Hepatocyte (in vitro differentiated cells): ENCODE measurements around the gene JMJD1C. TPM values are rescaled to one million over a fixed set of nuclear protein-coding genes. Genes with fewer than 3 reads are reported as not detected.
"Not testable (repeated sequence)": the region's sequence is repeated elsewhere in the genome, so short reads cannot be mapped to it uniquely, and the experiment has no call there.

Experiments
- DNase-seq: peaks from one replicate; pipeline ENCODE4 v3.0.0-alpha.2; 2016; ENCODE audit warnings: low spot score
- H2AFZ ChIP-seq: fragments of 200-600 bp; sonication (generic); 2 replicates; pipeline ENCODE4 v1.6.0; 2016; ENCODE audit warnings: antibody characterized with exemption, mild to moderate bottlenecking
- H3K27ac ChIP-seq: fragments of 200-600 bp; sonication (generic); 2 replicates; pipeline ENCODE4 v1.5.1; 2016; ENCODE audit warnings: mild to moderate bottlenecking
- H3K27me3 ChIP-seq: fragments of 200-600 bp; sonication (generic); 2 replicates; pipeline ENCODE4 v1.6.1; 2016
- H3K36me3 ChIP-seq: fragments of 200-600 bp; sonication (generic); replicated peaks from 2 replicates; pipeline ENCODE4 v1.5.1; 2016; ENCODE audit warnings: low read depth; ENCODE audit not compliant: insufficient read depth
- H3K4me1 ChIP-seq: fragments of 200-600 bp; sonication (generic); 2 replicates; pipeline ENCODE4 v1.5.1; 2016; ENCODE audit warnings: mild to moderate bottlenecking, moderate library complexity; ENCODE audit not compliant: insufficient read depth
- H3K4me2 ChIP-seq: fragments of 200-600 bp; sonication (generic); 2 replicates; pipeline ENCODE4 v1.6.0; 2016
- H3K4me3 ChIP-seq: fragments of 200-600 bp; sonication (generic); 2 replicates; pipeline ENCODE4 v1.5.1; 2016; ENCODE audit warnings: mild to moderate bottlenecking
- H3K79me2 ChIP-seq: fragments of 200-600 bp; sonication (generic); 2 replicates; pipeline ENCODE4 v1.6.0; 2017; ENCODE audit warnings: mild to moderate bottlenecking
- H3K9me2 ChIP-seq: fragments of 200-600 bp; sonication (generic); replicated peaks from 2 replicates; pipeline ENCODE4 v1.6.0; 2017; ENCODE audit warnings: mild to moderate bottlenecking; ENCODE audit not compliant: insufficient read depth
- H3K9me3 ChIP-seq: fragments of 200-600 bp; sonication (generic); 2 replicates; pipeline ENCODE4 v1.5.1; 2016; ENCODE audit warnings: low read depth, mild to moderate bottlenecking
- H4K20me1 ChIP-seq: fragments of 200-600 bp; sonication (generic); 2 replicates; pipeline ENCODE4 v1.6.0; 2016; ENCODE audit warnings: mild to moderate bottlenecking; ENCODE audit not compliant: insufficient read depth, poor library complexity, severe bottlenecking
- CTCF ChIP-seq: fragments of 200-600 bp; sonication (generic); IDR thresholded peaks from 2 replicates; pipeline ENCODE4 v1.5.1; 2016; ENCODE audit warnings: antibody characterized with exemption, mild to moderate bottlenecking; ENCODE audit not compliant: poor library complexity
- EZH2 ChIP-seq: fragments of 200-600 bp; sonication (generic); IDR thresholded peaks from 2 replicates; pipeline ENCODE4 v1.6.1; 2016; ENCODE audit warnings: antibody characterized with exemption, mild to moderate bottlenecking, borderline replicate concordance
- EZH2phosphoT487 ChIP-seq: fragments of 200-600 bp; sonication (generic); IDR thresholded peaks from one replicate; pipeline ENCODE4 v1.6.1; 2018; ENCODE audit warnings: antibody characterized with exemption, mild to moderate bottlenecking, low read depth, moderate library complexity; ENCODE audit not compliant: unreplicated experiment, severe bottlenecking
- WGBS: methylation state at CpG from one replicate; pipeline ENCODE4 v1.1.6; 2016; ENCODE audit warnings: low lambda C conversion rate; ENCODE audit errors: missing lambda C conversion rate; 5-methylcytosine and 5-hydroxymethylcytosine counted together
- polyA plus RNA-seq: library from polyadenylated mRNA; unstranded; fragments of >200 nt; fragmentation: Nextera tagmentation; extraction: Ambion mirVana; gene quantifications from 2 replicates; pipeline ENCODE4 v1.2.1, GENCODE V29; 2016
- total RNA-seq: library from RNA; depleted of rRNA; stranded (reverse); fragments of >200 nt; gene quantifications from 2 replicates; pipeline ENCODE4 v1.2.3, GENCODE V29; 2014

JMJD1C gene
- total and polyA plus RNA-seq, 2 experiments from 2014 or later, result 43.2 to 177 TPM

GRCh38 chr10:63156236-63156635 is 309.5 kb downstream of the JMJD1C start:
- H3K36me3 ChIP-seq, result no peaks in the 10 kb centered on the region
- DNase-seq, result no peak
- H3K4me2 ChIP-seq, result no peak overlapping the region
- H3K4me1 ChIP-seq, result no peaks in the 10 kb centered on the region
- H3K9me3 ChIP-seq, result no peaks in the 10 kb centered on the region
- no peaks in the 10 kb centered on the region for H3K27me3 ChIP-seq
- H2AFZ ChIP-seq, result no peak overlapping the region
- H3K79me2 ChIP-seq, result peaks cover 1% of the 10 kb centered on the region
- 70% methylated on average over 2 of the region's 2 CpGs for WGBS
- H3K27ac ChIP-seq, result no peak overlapping the region
- H3K4me3 ChIP-seq, result no peak overlapping the region
- H3K9me2 ChIP-seq, result no peaks in the 10 kb centered on the region
- TF ChIP-seq EZH2 (no peak), CTCF (no peak), EZH2phosphoT487 (no peak)
- peaks cover 8% of the 10 kb centered on the region for H4K20me1 ChIP-seq

- Histone ChIP-seq H3K27ac (no peak overlapping the region), H3K9me2 (no peaks in the 10 kb centered on the region), H2AFZ (no peak overlapping the region), H3K4me1 (no peaks in the 10 kb centered on the region), H3K4me3 (no peak overlapping the region), H3K27me3 (no peaks in the 10 kb centered on the region), H3K9me3 (no peaks in the 10 kb centered on the region), H3K79me2 (peaks cover 8% of the 10 kb centered on the region), H3K36me3 (no peaks in the 10 kb centered on the region), H4K20me1 (peaks cover 8% of the 10 kb centered on the region), H3K4me2 (no peak overlapping the region)
- TF ChIP-seq EZH2phosphoT487, result no peak
- no peak for TF ChIP-seq EZH2
- TF ChIP-seq CTCF, result no peak
- DNase-seq, result no peak
- WGBS, result 97% methylated on average over 8 of the region's 8 CpGs
Observed at GRCh38 chr10:63155388-63156020, 310.3 kb downstream of the JMJD1C start.

- Histone ChIP-seq H4K20me1 (peaks cover 8% of the 10 kb centered on the region), H3K9me2 (no peaks in the 10 kb centered on the region), H3K79me2 (peaks cover 14% of the 10 kb centered on the region), H3K9me3 (no peaks in the 10 kb centered on the region), H3K4me3 (no peak overlapping the region), H2AFZ (no peak overlapping the region), H3K4me1 (no peaks in the 10 kb centered on the region), H3K27ac (no peak overlapping the region), H3K4me2 (no peak overlapping the region), H3K27me3 (no peaks in the 10 kb centered on the region), H3K36me3 (no peaks in the 10 kb centered on the region)
- no peak for TF ChIP-seq EZH2phosphoT487
- no peak for TF ChIP-seq CTCF
- no peak for TF ChIP-seq EZH2
- no peak for DNase-seq
- 91% methylated on average over 6 of the region's 6 CpGs for WGBS
Observed at GRCh38 chr10:63154546-63155387, 311.0 kb downstream of the JMJD1C start.

GRCh38 chr10:63153868-63154545 is 311.8 kb downstream of the JMJD1C start:
- not testable (repeated sequence) for H4K20me1 ChIP-seq, H3K27me3 ChIP-seq, H3K9me2 ChIP-seq, H3K4me2 ChIP-seq, H3K27ac ChIP-seq, H3K36me3 ChIP-seq, H3K4me3 ChIP-seq, H3K9me3 ChIP-seq, H3K4me1 ChIP-seq, DNase-seq, H2AFZ ChIP-seq
- whole genome bisulfite sequencing, result 98% methylated on average over 9 of the region's 9 CpGs
- H3K79me2 ChIP-seq, result peaks cover 21% of the 10 kb centered on the region
